AG20443 (cell line): Measurements from ENCODE around the gene CRYBA2.
A peak's percentile ranks its signal among the peaks of the same experiment; 100 is the strongest.

Experiments
- DNase-seq: peaks from one replicate; pipeline ENCODE4 v3.0.0; 2012; ENCODE audit warnings: low spot score, mixed read lengths

Gene CRYBA2

DNA sequence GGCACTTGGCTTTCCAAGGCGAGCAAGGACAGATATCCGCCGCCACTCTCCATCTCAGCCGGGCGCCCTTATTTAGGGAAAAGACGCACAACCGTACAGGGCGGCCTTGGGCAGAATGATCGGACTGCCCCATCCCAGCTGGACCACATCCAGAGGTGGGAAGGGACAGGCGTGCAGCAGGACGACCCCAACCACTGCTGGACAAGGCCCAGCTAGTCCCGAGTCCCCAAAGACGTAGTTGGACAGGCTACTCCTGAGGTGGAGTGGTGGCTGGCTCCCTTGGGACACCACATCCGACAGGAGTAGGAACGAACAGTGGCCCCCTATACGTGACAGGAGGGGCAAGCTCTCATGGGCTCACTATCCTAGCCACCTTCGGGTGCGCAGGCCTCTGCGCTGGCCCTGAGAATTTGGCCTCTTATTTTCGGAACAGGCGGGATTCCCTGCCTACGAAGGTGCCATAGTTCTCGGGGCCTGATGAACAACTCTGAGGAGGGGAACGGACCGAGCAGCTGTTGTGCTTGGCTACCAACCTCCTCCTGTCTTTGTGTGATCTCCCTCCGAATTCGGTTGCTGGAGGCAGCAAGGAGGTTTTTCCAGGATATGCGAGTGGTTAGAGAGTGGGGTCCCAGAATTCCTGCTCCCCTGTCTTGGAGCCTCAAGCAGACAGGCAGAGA lies 10.5 kb downstream of the CRYBA2 start:
- DNase-seq, result no peak

DNA sequence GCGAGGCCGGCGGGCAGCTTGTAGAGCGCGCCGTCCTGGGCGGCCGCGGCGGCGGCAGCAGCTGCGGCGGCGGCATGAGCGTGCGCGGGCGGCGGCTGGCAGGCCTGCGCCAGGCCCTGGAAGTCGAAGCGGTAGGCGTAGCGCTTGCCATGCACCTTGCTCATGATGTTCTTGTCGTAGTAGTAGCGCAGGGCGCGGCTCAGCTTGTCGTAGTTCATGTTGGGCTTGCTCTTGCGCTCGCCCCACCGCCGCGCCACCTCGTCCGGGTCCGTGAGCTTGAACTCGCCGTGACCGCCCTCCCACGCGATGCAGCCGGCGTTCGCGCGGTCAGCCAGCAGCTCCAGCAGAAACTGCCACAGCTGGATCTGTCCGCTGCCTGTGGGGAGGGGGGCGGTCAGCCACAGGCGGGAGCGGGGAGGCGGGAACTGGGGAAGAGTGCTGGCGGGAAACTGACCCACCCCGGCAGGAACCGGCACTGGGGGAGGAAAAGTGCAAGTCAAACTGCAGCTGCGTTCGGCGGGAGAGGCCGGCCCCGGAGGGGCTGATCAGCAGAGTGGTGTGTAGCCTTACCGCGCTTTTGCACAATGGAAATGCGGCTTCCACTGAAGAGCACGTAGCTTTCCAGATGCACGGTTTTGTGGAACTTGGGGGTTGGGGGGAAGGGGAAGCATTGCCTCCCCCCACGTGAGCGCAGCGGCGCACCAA lies 11.2 kb downstream of the CRYBA2 start:
- no peak for DNase-seq

DNA sequence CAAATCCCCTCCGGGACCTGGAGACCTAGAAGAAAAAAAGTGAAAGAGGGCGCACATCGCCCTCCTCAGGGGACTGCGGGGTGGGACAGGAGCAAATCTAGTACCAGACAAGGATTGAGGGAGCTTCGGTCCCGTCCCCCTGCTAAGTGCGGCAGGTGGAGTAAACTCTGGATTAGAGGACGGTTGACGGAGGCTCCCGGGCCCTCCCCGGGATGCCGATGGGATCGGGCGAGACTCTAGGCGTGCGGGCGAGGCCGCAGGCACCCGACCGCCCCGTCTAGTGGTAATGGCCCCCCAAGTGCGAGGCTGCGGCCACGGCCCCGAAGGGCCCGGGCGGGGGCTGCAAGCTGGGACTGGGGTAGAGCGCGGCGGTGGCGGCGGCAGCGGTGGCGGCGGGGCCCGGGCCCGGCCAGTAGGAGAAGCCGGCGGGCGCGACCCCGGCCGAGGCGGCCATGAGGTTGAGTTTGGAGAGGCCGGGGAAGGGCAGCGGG lies 11.8 kb downstream of the CRYBA2 start:
- DNase-seq, result no peak

DNA sequence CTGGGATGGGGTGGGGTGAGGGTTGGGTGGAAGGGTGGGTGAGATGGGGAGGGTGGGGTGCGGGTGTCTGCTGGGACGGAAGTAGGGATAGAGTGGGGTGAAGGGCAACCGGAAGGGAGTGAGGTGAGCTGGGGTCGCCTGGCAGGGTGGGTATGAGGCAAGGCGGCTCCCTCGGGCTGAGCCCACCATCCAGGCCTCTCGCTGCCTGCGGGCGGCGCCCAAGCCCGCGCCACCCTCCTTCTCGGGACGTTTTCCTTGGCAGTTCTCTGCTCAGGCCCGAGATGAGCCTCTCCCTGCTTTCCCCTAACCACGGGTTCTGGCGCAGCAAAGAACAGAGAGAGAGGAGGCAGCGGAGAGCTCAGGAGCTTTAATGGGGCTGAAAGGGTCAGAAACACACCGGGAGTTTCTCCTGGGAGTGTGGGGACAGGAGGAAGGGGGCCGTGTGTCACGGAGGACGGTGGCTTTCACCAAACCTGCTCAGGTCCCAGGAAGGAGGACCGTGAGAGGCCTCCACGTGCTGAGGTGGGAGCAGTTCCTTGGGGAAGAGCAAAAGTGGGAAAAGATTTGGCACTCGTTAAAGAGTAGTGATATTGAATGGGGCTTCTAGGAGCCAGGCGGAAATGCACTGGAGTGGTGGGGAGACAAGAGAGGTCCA lies 12.4 kb downstream of the CRYBA2 start:
- no peak for DNase-seq

DNA sequence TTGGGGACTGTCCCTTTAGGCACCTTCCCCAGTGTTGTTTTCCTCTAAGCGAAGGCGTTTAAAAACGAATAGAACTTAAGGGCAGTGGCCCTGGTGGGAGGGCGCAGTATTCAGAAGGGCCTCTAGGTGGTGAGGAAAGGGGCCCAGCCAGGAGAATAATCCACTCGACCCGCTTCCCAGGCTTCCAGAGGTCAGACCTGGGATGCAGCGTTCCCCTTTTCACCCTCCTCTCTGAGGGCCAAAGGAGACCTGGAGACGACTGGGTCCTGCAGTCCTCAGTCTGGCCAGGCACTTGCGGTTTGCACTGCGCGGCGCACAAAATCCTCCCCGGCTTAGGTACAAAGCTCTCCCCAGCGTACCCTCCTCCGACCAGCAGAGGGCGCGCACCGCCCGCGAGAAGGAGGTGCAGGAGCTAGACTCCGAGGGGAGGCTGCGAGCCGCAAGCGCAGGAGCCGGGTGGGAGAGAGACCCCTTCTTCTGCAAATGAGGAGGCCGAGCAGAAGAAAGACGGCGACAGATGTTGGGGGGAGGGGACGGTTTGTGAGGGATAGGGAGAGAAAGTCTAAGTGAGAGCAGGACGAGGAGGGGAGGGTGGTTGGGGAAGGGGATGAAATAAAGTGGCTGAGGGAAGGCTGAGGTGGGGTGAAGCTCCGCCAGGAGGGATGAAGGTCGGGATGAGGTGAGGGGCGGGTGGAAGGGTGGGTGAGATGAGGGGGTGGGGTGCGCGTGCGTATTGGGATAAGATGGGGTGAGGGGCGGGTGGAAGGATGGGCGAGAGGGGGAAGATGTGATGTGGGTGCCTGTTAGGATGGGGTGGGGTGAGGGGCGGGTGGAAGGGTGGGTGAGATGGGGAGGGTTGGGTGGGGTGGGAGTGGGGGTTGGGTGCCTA lies 13.1 kb downstream of the CRYBA2 start:
- DNase-seq, result peak; percentile 90

DNA sequence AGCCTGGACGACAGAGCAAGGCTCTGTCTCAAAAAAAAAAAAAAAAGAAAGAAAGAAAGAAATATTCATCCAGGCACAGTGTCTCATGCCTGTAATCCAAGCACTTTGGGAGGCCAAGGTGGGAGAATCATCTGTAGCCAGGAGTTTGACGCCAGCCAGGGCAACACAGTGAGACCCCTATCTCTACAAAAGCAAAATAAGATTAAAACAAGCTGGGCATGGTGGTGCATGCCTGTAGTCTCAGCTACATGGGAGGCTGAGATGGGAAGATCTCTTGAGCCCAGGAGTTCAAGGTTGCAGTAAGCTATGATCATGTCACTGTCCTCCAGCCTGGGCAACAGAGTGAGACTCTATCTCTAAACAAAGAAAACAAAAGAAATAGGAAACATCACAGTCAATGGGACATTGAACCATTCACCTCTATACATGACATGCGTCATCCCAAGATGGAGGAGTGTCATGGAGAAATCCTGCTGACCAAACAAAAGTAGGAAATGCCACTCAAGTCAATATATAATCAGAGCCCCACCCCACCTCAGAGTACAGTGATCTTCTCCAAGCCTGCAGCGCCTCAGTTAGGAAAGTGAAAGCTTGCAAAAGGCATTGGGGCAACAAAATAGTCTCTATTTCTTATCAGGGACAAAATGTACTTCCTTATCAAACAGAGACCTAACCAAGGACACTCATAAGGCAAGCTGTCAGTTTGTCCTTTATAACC lies 18.0 kb downstream of the CRYBA2 start:
- DNase-seq, result no peak

DNA sequence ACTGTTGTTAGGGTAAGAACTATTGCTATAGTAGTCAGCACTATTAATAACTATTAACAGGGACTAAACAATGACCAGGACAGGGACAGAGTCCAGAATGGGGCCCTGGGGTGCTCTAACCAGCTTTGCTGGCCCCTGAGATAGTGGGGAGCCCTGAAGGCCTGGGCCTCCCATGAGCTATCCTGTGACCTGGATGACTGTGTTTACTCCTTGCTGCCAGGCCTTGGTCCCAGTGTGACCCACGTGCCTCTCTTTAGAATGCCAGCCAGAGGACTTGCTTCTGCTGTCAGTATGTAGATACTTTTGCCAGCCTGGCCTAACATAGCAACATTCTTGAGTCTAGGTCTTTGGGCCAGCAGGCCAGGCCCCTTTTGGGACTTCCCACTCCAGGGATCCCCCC lies 22.3 kb downstream of the CRYBA2 start:
- DNase-seq, result no peak

DNA sequence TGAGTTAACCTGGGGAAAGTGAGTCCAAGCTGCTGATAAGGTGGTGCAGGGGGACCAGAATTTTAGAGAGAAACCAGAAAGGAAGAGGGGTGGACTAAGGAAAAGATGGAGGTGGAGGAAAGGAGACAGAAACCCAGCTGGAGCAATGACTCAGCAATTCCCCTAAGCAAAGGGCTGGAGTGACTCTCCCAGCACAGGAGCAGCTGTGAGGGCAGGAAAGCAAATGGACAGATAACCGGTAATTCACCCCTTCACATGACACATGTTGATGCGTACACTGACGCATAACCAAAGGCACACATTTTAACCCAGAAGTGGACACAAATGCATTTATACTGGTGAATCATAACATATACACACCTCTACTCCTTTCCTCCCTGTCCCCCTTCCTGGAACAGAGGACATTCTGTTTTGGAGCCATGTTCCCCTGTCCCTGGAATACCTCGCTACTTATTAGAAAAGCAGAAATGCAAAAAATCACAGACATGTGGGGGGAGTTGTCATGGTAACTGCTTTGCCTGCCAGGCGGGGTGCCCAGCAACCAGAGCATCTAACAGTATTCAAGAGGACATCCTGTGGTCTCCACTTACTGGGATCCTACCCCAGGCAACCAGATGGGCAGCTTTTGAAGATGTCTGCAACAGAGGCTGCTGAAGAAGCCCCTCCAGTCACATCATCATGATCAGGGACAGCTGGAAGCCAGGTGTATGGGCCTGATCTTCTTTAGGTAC lies 29.0 kb downstream of the CRYBA2 start:
- DNase-seq, result peak; percentile 18

DNA sequence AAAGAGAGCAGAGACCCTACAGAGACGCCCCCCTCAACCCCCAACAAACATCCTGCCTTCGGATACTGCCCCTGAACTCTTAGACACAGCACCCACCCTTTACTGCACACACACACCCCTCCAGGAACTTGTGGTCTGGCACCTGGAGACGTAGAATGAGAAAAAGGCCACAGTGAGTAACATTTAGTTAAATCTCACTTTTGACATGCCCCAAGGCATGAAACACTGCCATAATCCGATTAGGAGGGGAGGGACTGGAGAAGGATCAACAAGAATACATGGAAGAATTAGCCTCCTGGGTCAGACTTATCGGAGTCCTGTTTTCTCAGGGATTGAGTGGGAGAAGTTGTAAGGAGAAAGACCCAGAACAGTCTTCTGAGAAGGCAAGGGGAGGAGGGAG lies 29.6 kb downstream of the CRYBA2 start:
- DNase-seq, result no peak

DNA sequence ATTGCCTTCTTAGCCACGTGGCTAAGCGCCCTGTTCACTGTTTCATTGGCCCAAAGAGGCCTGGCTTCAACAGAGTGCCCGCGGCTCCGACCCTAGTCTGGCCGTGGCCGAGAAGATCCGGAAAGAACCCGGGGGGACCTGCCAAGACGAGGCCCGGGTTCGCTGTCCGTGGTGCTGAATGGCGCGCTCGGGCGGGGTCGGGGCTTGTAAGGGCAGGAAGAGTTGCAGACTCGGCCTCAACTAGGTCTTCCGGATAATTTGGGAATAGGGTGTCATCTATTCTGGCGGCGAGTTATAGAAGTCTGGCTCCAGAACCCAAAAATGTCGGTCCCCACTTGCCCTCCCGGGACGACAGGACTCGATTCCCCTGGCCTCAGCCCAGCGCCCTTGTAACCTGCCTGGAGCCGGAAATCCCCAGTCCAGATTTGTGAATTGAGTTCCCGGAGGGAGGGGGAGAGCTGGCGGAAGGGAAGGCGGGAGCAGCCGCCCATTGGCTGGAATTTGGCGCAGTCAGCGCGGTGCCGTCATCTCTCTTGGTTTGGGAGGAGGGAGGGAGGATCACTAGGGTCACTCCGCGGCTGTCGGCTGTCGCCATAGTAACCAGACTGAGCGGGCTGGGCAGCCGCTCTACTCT lies 30.2 kb downstream of the CRYBA2 start:
- peak; percentile 74 for DNase-seq

DNA sequence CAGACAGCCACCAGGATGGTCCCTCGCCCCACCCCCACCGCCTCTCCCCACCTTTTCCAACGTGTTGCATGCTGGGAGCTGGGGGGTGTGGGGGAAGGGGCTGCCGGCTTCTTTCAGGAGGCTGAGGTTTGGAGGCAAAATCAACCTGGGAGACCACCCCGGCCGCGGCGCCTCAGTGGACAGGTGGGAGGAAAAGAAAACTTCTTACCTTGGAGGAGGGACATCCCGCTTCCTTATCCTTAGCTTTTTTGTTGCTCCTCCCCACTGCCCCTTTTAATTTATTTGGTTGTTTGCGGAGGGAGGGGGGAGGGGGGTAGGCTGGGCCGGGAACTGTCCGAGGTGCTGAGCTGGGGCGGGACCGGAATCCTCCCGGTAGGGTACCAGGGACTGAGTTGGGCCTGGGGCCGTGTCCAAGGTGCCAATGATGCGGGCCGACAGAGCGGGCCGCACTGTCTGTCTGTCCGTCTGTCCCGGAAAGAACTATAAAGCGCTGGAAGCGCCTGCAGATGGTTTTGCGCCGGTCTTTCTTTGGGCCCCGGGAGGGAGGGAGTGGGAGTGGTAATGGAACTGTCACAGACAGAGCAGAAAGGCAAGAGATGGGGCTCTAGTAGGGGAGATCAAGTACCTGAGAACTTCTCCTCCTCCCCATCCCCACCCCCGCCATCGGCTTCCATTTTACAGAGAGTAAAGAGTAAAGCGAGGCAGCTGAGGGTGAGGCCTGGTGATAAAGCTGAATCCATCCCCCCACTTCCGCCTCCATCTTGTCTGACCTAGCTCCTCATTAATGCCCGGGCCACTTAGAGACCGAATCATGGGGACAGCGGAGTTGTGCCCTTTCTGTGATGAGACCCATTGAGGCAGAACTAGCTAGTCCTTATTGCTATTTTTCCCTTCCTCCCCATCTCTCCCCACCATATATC lies 31.3 kb downstream of the CRYBA2 start:
- peak; percentile 48 for DNase-seq

DNA sequence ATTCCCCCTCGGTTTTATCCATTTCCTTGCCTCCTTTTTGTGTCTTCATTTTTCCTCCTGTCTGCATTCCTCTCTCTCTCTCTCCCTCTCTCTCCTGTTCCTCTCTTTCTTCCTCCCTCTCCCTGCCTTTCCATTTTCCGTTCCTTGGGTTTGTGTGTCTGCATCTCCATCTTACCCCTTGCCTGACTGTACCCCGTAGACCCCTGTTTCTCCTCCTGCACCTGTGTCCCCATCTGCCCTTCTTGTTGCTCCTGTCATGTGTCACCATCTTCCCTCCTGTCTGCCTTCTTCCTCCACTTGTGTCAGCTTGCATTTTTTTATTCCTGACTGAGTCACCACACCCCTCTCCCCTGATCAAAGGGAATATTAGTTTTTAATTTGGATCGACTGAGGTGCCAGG lies 32.0 kb downstream of the CRYBA2 start:
- DNase-seq, result no peak

DNA sequence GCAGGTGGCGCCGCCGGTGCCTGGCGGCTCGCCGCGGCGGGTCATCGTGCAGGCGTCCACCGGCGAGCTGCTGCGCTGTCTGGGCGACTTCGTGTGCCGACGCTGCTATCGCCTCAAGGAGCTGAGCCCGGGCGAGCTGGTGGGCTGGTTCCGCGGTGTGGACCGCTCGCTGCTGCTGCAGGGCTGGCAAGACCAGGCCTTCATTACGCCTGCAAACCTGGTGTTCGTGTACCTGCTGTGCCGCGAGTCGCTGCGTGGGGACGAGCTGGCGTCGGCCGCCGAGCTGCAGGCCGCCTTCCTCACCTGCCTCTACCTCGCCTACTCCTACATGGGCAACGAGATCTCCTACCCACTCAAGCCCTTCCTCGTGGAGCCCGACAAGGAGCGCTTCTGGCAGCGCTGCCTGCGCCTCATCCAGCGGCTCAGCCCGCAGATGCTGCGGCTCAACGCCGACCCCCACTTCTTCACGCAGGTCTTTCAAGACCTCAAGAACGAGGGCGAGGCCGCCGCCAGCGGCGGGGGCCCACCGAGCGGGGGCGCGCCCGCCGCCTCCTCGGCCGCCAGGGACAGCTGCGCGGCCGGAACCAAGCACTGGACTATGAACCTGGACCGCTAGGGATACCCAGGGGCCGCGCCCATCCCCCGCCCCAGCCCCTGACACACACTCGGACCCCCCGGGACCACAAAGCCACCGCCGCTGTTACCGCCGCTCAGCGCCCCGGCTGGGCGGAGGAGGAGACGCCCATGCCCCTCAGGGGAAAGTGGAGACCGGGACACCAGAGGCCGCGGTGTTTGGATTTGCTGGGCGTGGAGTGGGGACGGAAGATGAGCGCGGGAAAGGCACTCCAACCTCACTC lies 32.7 kb downstream of the CRYBA2 start:
- no peak for DNase-seq

DNA sequence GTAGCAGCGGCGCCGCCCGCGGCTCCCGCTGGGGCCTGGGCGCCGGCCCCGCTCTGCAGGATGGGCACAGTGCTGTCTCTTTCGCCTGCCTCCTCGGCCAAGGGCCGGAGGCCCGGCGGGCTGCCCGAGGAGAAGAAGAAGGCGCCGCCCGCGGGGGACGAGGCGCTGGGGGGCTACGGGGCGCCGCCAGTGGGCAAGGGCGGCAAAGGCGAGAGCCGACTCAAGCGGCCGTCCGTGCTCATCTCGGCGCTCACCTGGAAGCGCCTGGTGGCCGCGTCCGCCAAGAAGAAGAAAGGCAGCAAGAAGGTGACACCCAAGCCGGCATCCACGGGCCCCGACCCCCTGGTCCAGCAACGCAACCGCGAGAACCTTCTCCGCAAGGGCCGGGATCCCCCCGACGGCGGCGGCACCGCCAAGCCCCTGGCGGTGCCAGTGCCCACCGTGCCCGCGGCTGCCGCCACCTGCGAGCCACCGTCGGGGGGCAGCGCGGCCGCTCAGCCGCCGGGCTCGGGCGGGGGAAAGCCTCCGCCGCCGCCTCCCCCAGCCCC lies 33.4 kb downstream of the CRYBA2 start:
- DNase-seq, result no peak

DNA sequence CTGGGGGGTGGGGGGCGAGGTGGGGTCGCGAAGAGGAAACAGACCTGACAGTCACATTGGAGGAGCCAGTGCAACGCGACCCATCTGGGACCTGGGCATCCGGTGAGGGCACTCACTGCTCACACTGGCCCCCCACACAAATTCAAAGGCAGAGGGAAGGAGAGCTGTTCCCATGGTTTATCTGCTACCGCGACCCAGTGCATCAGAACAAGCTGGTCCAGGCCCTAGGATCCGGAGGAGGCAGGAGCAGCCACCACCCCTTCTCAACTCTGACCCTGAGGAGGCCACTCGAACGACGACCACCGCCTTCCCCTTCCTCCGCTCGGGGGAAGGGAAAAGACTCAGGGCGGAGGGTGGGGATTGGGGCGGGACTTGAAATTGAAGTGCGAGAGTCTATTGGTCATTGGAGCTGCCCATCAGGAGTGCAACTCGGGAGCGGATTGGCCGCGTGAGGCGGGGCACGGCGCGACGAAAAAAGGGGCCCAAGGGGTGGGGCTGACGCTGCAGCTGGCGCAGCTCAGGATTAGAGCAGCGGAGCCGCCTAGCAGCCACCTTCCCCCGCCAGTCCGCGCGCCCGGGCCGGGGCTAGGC lies 34.0 kb downstream of the CRYBA2 start, which contains the start of gene CDK5R2:
TSS of gene CDK5R2 (plus strand) at position 526 of the 591 bp plus-strand sequence. CDS start 155 bp downstream, outside the sequence.
- DNase-seq, result peak; percentile 97

DNA sequence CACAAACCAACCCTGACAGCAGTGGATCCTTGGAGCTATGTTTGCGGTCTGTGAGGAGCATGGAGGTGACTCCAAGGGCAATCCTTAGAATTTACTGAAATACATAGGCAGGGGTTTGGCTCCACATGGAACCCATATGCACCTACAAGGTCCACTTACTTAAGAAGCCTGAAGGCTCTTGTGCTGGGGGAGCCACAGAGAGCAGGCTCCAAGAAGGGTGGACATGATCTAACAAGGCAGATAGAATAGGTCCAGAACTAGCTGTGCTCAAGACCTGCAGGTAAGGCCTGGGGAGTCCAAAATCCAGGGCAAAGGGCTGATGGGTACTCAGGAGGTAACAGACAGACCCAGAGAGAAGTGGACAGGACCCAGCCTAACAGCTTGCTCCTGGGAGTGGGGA lies 34.9 kb downstream of the CRYBA2 start:
- DNase-seq, result no peak

DNA sequence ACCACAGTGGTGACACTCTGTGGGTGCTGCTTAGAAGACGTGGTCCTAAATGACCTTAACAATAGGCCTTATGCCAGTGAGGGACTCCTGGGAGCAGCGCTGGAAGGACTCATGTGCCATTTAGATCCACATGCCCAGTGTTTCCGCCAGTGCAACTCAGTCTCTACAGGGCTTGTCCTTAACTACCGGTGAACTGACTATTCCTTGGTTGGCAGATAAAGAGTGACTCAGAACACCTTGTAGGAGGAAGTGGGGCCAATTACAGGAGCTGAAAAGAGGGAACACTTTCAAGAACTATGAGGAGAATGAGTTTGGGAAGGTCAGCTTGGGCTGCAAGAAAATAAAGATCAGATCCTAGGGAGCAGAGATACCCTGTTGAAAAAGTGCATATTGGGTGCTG lies 35.6 kb downstream of the CRYBA2 start:
- no peak for DNase-seq
